ENCODE measurements around the gene ALK.

ALK gene

DNA sequence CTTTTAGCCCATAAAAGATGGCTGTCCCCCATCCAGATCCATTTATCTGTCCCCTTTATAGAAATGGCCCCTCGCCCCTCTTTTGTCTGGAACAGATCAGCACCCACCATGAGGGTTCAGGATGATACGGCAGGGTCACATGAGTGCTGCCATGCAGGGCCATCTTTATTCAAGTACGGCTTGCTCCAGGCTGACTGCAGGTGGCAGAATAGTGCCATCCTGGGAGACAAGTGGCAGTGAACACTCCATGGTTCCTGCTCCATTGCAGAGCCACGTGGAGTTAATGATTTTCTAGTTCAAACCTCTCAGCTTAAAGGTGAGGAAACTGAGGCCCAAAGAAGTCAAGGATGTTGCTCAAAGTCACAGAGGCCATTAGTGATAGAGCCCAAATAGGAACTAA lies 625.5 kb downstream of the ALK start:
- ChIA-PET POLR2A (no interaction called here), CTCF (interaction anchor here (0.9 to 3.0 kb wide), 3 partner anchors 9 to 37 kb away, joined by 3 to 23 read pairs (median 4); no protein-coding TSS in a partner anchor)
- TF ChIP-seq, protein P1, sequence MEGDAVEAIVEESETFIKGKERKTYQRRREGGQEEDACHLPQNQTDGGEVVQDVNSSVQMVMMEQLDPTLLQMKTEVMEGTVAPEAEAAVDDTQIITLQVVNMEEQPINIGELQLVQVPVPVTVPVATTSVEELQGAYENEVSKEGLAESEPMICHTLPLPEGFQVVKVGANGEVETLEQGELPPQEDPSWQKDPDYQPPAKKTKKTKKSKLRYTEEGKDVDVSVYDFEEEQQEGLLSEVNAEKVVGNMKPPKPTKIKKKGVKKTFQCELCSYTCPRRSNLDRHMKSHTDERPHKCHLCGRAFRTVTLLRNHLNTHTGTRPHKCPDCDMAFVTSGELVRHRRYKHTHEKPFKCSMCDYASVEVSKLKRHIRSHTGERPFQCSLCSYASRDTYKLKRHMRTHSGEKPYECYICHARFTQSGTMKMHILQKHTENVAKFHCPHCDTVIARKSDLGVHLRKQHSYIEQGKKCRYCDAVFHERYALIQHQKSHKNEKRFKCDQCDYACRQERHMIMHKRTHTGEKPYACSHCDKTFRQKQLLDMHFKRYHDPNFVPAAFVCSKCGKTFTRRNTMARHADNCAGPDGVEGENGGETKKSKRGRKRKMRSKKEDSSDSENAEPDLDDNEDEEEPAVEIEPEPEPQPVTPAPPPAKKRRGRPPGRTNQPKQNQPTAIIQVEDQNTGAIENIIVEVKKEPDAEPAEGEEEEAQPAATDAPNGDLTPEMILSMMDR (IDR thresholded peaks at IDR 0.05; ENCODE audit: control extremely low read depth, extremely low read depth, low read depth, missing control alignments): peak; percentile 25
- DNase-seq (ENCODE audit: extremely low spot score): no peak

DNA sequence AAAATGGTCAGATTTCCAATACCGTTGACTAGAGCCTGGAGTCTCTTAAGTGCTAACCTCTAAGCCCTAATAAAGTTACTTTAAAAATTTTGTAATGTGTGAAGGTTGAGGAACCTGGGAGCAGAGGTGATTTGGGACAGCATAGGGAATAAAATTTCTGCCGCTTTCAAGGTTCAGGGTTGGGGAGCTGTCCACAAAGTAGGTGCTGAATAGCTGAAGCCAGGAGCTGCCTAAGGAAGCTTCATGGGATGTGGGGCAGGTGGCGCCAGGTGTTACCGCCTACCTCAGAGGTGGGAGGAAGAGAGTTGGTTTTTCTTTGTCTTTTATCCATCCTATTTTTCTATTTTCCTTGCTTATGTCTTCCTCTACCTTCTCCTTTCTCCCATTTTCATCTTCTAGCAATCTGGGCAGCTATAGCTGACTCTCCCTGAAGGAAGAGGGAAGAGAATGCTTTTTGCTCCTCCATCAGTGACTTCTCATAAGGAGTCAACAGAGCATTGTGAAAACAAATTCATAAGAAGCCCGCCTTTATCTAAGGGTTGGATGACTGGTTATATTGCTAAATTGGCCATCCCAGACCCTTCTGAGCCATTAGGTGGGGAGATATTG lies 627.5 kb downstream of the ALK start:
- TF ChIP-seq, protein P1 (IDR thresholded peaks at IDR 0.05; ENCODE audit: control extremely low read depth, extremely low read depth, low read depth, missing control alignments): no peak
- peak; percentile 29 for DNase-seq (ENCODE audit: extremely low spot score)
- POLR2A ChIA-PET: no interaction called here
- CTCF ChIA-PET: interaction anchor here (3.0 kb wide), 1 partner anchor 15 kb away, joined by 23 read pairs; no protein-coding TSS in a partner anchor

DNA sequence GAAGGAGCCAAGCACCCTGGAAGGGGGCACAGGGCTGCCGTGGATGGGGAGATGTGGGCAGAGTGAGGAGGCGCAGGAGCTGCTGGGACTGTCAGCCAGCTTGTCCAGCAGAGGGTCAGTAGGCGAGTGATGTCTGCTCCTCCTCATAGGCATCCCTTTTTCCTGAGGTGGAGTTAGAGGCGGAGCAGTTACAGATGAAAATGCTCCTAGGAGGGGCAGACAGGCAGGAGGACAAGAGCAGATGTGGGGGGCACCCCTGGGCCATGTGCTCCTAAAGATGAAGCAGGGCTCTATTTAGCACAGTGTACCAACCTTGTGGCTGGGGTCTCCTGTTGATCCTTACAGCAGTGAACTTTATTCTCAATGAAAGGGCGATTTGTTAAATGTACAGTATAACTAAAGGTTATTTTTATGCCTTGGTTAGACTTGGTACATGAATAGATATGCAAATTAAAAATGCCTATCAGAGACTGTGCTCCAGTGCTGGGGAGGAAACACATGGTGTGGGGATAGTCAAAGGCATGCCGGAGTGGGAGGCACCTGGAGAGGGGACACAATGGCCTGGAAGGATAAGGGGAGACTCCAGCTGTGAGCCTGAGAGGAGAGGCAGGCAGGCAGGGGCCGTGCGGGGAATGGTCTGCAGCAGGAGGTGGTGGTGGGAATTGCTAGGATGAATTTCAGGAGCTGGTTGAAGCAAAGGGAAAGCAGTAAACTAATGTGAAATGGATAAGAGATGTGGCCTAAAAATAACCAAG lies 630.9 kb downstream of the ALK start:
- ChIA-PET POLR2A (no interaction called here), CTCF (interaction anchor here (2.6 kb wide), 1 partner anchor 18 kb away, joined by 9 read pairs; no protein-coding TSS in a partner anchor)
- DNase-seq (ENCODE audit: extremely low spot score): no peak
- TF ChIP-seq, protein P1 (IDR thresholded peaks at IDR 0.05; ENCODE audit: control extremely low read depth, extremely low read depth, low read depth, missing control alignments): no peak

DNA sequence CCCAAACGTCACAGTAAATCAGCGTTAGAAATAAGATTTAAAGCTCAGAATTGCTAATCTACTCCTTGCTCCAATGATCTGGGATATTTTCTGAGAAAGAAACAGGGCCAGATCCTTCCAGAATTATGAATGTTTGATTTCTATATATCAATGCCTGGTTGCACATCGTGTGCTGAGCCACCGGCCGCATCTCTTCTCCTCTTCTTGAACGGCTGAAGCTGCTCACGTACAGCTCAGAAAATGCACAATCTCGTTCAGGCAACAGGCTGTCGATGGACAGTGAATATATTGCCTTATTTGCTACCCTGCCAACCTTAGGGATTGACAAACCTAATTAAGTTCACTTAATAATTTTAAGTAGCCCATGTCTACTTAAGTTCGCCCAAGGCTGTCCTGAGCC lies 636.7 kb downstream of the ALK start:
- ChIA-PET CTCF (interaction anchor here (0.7 to 1.3 kb wide), 3 partner anchors 12 to 25 kb away, joined by 3 read pairs; no protein-coding TSS in a partner anchor), POLR2A (no interaction called here)
- DNase-seq (ENCODE audit: extremely low spot score): no peak
- TF ChIP-seq, protein P1 (IDR thresholded peaks at IDR 0.05; ENCODE audit: control extremely low read depth, extremely low read depth, low read depth, missing control alignments): no peak

DNA sequence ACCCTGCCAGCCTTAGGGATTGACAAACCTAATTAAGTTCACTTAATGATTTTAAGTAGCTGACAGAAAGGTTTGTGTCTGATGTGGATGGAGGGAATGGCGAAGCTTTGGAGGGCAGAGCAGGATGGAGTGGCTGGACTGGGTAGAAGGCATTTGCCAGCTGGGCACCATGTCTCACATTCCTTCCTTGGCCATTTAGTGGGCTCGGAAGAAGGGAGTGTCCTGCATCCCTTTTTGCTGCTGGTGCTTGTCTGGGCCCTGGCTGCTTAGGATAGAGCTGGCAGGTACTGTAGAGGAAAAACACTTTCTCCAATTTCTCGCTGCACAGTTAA lies 639.5 kb downstream of the ALK start:
- ChIA-PET POLR2A (no interaction called here), CTCF (interaction anchor here (0.8 to 1.1 kb wide), 3 partner anchors 23 to 28 kb away, joined by 3 to 4 read pairs (median 3); no protein-coding TSS in a partner anchor)
- TF ChIP-seq, protein P1 (IDR thresholded peaks at IDR 0.05; ENCODE audit: control extremely low read depth, extremely low read depth, low read depth, missing control alignments): no peak
- no peak for DNase-seq (ENCODE audit: extremely low spot score)

DNA sequence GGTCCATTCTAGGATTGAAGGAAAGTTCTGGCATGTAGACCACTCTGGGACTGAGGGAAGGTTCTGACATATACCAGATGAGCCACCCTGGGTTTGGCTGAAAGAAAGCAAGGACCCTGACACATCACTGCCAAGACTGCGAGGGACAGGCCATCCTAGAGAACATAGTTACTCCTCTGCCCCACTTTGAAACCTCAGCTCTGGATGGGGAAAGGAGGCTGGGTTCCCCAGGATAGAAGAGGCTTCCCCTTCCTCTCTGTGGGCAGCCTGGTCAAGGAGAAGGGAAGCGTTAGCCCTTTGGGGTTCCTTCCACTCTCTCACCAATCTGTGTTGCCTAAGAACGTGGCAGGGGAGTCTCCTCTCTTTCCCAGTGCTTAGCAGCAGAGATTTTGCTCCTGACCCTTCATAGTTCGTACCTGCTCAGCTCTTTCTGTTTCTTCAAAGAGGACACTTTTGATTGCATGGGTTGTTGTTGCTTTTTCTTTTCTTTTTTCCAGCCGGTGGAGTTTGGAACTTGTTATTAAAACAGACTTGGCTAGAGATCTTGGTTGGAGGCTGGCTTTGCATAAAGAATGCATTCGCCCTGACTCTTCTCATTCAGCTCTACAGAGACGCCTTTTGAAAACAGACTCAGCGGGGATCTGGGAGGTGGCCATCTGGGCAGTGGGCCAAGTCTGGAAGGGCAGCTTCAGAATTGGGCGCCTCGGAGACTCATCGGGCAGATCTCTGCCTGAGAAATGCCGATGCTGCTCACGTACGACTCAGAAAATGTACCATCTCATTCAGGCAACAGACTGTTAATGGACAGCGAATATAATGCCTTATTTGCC lies 640.1 kb downstream of the ALK start:
- CTCF ChIA-PET: interaction anchor here (0.8 to 1.1 kb wide), 3 partner anchors 24 to 140 kb away, joined by 3 read pairs; no protein-coding TSS in a partner anchor
- POLR2A ChIA-PET: no interaction called here
- TF ChIP-seq, protein P1 (IDR thresholded peaks at IDR 0.05; ENCODE audit: control extremely low read depth, extremely low read depth, low read depth, missing control alignments): no peak
- DNase-seq (ENCODE audit: extremely low spot score): no peak

Data from GM10248 (cell line).